Calu3 (cell line): Measurements from ENCODE around the gene ITPR1. TPM values are rescaled to one million over a fixed set of nuclear protein-coding genes. Genes with fewer than 3 reads are reported as not detected.

Source experiments
- BruUV-seq: library from RNA; stranded (reverse); fragments of 400-500 nt; replicated peaks from 2 replicates; lab custom pipeline; 2021; lab: Mats Ljungman, UMichigan
- CTCF ChIA-PET: fragments of 300-600 bp; sonication (Branson Sonifier 250); formaldehyde crosslinking; loops from one replicate; lab custom pipeline; 2022; ENCODE audit warnings: antibody characterized with exemption; lab: Charles Lee
- DNase-seq: peaks from one replicate; pipeline ENCODE4 v3.0.0; 2022
- H3K27ac Mint-ChIP-seq: one replicate; pipeline ENCODE4 v1.8.0; 2022; ENCODE audit warnings: mixed read lengths; ENCODE audit not compliant: unreplicated experiment
- H3K27me3 Mint-ChIP-seq: one replicate; pipeline ENCODE4 v1.8.0; 2022; ENCODE audit warnings: mixed read lengths; ENCODE audit not compliant: unreplicated experiment
- H3K36me3 Mint-ChIP-seq: one replicate; pipeline ENCODE4 v1.8.0; 2022; ENCODE audit warnings: mild to moderate bottlenecking, moderate library complexity, mixed read lengths; ENCODE audit not compliant: insufficient read depth, unreplicated experiment
- H3K4me1 Mint-ChIP-seq: one replicate; pipeline ENCODE4 v1.8.0; 2022; ENCODE audit warnings: mild to moderate bottlenecking, low read depth, mixed read lengths; ENCODE audit not compliant: unreplicated experiment
- H3K4me3 Mint-ChIP-seq: one replicate; pipeline ENCODE4 v1.8.0; 2022; ENCODE audit warnings: mild to moderate bottlenecking, low read depth, moderate library complexity, mixed read lengths; ENCODE audit not compliant: unreplicated experiment
- H3K9me3 Mint-ChIP-seq: one replicate; pipeline ENCODE4 v1.8.0; 2022; ENCODE audit warnings: low read depth, mixed read lengths; ENCODE audit not compliant: unreplicated experiment
- intact Hi-C: fragments of 100-400 bp; cut with micrococcal nuclease; formaldehyde crosslinking; loops from one replicate; pipeline ENCODE4 v1.10.0; 2022; ENCODE audit not compliant: unreplicated experiment
- total RNA-seq: library from RNA; stranded (reverse); gene quantifications from 2 replicates; pipeline ENCODE4 v1.2.3, GENCODE V29; 2022
- TF ChIP-seq, protein P1 (sequence below): fragments of 200-600 bp; IDR thresholded peaks from one replicate; pipeline ENCODE4 v1.8.0; 2022; ENCODE audit warnings: antibody characterized with exemption; ENCODE audit not compliant: unreplicated experiment

The ITPR1 gene
- total RNA-seq, 1 experiment from 2014 or later = 4.2 TPM

DNA sequence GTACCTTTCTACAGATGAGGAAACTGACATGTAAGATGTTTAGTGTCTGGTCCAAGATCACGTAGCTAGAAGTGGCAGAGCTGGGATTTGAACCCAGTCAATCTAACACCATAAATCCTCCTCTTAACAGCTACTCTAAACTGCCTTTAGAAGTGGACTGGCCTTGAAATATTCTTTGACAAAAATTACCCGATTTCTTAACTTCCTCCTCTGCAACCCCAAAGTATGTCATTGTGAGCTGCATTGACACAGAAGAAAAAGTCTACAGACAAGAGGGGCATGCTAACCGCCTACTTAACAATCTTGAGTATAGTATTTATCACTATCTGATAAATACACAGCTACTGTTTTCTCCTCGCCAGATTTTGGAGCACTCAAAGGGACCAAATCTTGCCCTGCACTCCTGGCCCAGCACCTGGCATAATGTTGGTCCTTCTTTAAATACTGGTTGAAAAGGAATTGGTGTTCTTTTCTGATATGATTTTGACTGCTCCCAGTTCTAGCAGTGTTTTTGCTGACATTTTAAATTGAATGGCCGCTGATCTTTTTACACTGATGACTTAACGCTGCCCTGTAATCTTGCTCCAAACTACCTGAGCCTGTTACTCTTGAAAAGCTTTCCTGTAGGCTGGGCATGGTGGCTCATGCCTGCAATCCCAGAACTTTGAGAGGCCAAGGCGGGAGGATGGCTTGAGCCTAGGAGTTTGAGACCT, 36.9 kb downstream of the ITPR1 start:
- DNase-seq = no peak
- no peak overlapping the region for H3K27ac Mint-ChIP-seq
- BruUV-seq = no TSS peak
- H3K27me3 Mint-ChIP-seq = no peaks in the 10 kb centered on the region
- TF ChIP-seq, protein P1, sequence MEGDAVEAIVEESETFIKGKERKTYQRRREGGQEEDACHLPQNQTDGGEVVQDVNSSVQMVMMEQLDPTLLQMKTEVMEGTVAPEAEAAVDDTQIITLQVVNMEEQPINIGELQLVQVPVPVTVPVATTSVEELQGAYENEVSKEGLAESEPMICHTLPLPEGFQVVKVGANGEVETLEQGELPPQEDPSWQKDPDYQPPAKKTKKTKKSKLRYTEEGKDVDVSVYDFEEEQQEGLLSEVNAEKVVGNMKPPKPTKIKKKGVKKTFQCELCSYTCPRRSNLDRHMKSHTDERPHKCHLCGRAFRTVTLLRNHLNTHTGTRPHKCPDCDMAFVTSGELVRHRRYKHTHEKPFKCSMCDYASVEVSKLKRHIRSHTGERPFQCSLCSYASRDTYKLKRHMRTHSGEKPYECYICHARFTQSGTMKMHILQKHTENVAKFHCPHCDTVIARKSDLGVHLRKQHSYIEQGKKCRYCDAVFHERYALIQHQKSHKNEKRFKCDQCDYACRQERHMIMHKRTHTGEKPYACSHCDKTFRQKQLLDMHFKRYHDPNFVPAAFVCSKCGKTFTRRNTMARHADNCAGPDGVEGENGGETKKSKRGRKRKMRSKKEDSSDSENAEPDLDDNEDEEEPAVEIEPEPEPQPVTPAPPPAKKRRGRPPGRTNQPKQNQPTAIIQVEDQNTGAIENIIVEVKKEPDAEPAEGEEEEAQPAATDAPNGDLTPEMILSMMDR = no peak
- intact Hi-C loops = no loop called here
- H3K4me1 Mint-ChIP-seq = no peaks in the 10 kb centered on the region
- H3K36me3 Mint-ChIP-seq = no peaks in the 10 kb centered on the region
- CTCF ChIA-PET = no interaction called here
- no peaks in the 10 kb centered on the region for H3K9me3 Mint-ChIP-seq
- H3K4me3 Mint-ChIP-seq = no peak overlapping the region

DNA sequence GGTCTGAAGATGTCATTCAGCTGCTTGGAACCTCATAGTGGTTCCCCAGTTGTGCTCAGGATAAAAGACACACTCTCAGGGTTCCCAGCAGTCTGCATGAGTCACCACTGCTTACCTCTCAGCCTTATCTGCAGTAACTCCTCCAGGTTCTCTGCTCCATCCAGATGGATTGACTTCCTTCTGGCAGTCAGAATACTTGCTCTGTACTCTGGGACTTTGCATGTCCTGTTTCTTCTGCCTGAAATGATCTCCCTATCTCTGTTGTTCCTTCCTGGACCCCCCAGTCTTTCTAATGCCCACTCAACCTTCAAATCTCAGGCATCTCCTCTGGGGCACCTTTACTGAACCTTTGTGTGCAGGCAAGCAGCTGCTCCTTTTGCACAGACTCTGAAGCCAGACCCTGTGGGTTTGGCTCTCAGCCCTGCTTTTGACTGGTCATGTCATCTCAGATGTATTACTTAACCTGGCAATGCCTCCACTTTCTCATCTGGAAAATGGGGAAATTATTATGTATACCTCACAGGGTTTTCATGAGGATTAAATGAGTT, 38.4 kb downstream of the ITPR1 start:
- TF ChIP-seq, protein P1 = no peak
- H3K4me3 Mint-ChIP-seq = no peak overlapping the region
- intact Hi-C loops = no loop called here
- H3K27me3 Mint-ChIP-seq = no peaks in the 10 kb centered on the region
- no peak overlapping the region for H3K27ac Mint-ChIP-seq
- H3K4me1 Mint-ChIP-seq = no peaks in the 10 kb centered on the region
- CTCF ChIA-PET = no interaction called here
- H3K36me3 Mint-ChIP-seq = no peaks in the 10 kb centered on the region
- H3K9me3 Mint-ChIP-seq = no peaks in the 10 kb centered on the region
- no TSS peak for BruUV-seq
- no peak for DNase-seq

DNA sequence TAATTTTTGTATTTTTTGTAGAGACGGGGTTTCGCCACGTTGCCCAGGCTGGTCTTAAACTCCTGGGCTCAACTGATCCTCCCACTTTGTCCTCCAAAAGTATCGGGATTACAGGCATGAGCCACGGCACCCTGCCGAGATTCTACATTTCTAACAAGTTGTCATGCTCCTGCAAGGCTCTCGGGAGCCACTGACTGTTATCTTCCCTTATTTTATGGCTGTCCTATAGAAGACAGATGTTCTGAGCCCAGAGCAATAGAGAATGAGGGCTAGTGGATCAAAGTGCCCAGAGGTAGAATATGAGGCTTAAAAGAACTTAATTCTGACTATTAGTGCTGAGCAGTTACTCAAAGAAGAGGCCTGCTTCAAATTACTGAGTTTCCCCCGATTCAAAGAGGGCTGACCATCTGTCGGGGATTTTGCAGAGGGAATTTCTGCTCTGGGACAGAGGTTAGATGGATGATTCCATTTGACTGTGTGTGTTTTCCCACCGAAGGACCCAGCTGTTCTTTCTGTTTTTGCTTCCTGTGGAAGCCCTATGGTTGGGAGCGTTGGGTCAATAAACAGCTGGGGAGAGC, 39.5 kb downstream of the ITPR1 start:
- Mint-ChIP-seq H3K27ac (no peak overlapping the region), H3K27me3 (no peaks in the 10 kb centered on the region), H3K36me3 (no peaks in the 10 kb centered on the region), H3K4me1 (no peaks in the 10 kb centered on the region), H3K4me3 (no peak overlapping the region), H3K9me3 (no peaks in the 10 kb centered on the region)
- no TSS peak for BruUV-seq
- TF ChIP-seq, protein P1 = no peak
- intact Hi-C loops = no loop called here
- DNase-seq = no peak
- CTCF ChIA-PET = no interaction called here

DNA sequence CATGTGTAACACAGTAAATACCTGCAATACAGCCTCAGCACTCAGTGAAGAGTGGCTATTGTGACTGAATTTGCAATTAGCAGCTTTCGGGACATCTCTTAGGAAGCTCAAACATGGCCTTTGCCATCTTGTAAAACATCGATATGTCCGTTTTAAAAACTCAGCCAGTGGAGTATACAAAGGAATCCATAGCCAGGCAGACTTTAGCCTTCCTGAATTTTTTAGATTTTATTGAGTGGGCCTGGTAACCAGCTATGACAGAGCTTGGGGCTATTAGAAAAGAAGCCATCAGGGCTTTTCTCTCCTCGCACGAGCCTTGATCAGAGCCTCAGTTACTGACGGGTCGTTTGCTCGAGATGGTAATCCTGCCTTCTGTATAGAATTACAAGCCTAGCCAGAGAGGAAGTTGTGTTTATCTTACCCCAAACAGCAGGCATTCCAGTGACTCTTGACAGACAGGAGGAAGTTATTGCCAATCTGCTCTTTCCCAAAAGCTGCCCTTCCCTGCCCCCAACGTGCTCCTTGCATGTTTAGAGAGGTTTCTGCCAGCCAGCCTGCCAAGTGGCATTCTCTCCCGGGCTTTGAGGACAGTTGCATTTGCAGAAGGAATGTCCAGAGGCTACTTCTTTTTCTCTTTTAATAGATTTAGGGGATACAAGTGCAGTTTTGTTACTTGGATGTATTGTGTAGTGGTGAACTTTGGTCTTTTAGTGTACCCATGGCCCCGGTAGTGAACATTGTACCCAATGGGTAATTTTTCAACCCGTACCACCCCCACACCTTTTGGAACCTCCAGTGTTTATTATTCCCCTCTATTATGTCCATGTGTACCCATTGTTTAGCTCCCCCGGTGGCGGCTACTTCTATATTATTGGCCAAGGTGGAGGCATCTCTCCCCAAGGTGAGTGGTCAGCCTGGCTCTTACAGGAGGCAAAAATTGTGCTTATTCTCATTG, 40.6 kb downstream of the ITPR1 start:
- Mint-ChIP-seq H3K4me3 (no peak overlapping the region), H3K36me3 (no peaks in the 10 kb centered on the region), H3K27me3 (no peaks in the 10 kb centered on the region), H3K27ac (no peak overlapping the region), H3K4me1 (no peaks in the 10 kb centered on the region), H3K9me3 (peaks cover 3% of the 10 kb centered on the region)
- TF ChIP-seq, protein P1 = no peak
- intact Hi-C loops = no loop called here
- CTCF ChIA-PET = interaction anchor here (0.6 kb wide), 1 partner anchor 94 kb away, joined by 5 read pairs; no protein-coding TSS in a partner anchor
- DNase-seq = no peak
- BruUV-seq = no TSS peak
